Uterus (tissue), 2 donors: ENCODE results near the gene PLD6.

Source experiments
- POLR2A ChIP-seq, 2 donors: fragments of 450-650 bp; IDR thresholded peaks; one replicate each; pipeline ENCODE4 v1.6.1; 2016; ENCODE audit warnings: antibody characterized with exemption in 2 of 2, mild to moderate bottlenecking in 1 of 2, moderate library complexity in 1 of 2
- TF ChIP-seq, protein P1 (sequence below), 4 experiments: fragments of 200-600 bp in 2 of 4; fragments of 450-650 bp in 2 of 4; sonication (generic) in 2 of 4; IDR thresholded peaks; one replicate each; pipeline ENCODE4 v1.5.1; 2016 to 2019; ENCODE audit warnings: antibody characterized with exemption in 4 of 4, mild to moderate bottlenecking in 2 of 4, moderate library complexity in 1 of 4

DNA sequence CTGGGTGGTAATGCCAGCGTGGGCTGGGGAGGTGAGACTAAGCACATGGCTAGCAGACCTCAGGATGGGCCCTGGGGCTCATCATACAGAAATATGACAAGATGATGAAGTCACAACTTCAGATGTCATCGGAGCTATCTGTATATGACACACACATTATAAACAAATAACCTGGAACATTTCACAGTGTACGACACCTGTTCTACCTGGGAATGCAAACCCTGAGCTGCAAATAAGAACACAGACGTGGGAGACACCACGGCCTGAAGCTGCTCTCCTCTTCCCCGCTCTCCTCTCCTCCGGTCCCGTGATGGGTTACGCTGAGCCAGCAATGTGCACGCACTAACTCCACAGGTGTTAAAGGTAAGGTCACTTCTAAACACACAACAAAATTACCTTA, 4.9 kb downstream of the PLD6 start:
- TF ChIP-seq, protein P1, sequence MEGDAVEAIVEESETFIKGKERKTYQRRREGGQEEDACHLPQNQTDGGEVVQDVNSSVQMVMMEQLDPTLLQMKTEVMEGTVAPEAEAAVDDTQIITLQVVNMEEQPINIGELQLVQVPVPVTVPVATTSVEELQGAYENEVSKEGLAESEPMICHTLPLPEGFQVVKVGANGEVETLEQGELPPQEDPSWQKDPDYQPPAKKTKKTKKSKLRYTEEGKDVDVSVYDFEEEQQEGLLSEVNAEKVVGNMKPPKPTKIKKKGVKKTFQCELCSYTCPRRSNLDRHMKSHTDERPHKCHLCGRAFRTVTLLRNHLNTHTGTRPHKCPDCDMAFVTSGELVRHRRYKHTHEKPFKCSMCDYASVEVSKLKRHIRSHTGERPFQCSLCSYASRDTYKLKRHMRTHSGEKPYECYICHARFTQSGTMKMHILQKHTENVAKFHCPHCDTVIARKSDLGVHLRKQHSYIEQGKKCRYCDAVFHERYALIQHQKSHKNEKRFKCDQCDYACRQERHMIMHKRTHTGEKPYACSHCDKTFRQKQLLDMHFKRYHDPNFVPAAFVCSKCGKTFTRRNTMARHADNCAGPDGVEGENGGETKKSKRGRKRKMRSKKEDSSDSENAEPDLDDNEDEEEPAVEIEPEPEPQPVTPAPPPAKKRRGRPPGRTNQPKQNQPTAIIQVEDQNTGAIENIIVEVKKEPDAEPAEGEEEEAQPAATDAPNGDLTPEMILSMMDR (IDR thresholded peaks at IDR 0.05) = no peak
- no peak for TF ChIP-seq POLR2A (IDR thresholded peaks at IDR 0.05)
